ENCODE measurements around the gene DROSHA. TPM values are rescaled to one million over a fixed set of nuclear protein-coding genes. Genes with fewer than 3 reads are reported as not detected.

Gene DROSHA
- total RNA-seq, 1 experiment from 2014 or later, result 73.5 TPM

DNA sequence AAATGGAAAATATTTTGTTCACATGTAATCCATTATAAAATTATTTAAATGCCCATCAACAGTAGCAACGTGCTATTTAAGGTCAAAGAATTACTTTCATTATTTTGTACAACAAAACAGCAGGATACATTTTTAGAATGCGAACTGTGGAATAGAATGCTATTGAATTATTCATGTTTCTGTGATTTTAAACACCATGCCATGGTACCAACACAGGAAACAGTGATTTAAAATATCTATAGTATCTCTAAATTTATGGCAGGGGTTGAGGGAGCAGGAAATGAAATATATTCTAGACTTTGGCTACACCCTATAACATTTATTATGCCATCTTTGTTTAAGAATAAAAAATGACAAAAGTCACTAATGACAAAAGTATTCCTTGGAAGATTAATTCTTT is 62.4 kb downstream of the DROSHA start:
- TF ChIP-seq POLR2A (IDR thresholded peaks at IDR 0.05; ENCODE audit: borderline replicate concordance, extremely low read depth, insufficient read depth, insufficient read length) (no peak), MAX (IDR thresholded peaks at IDR 0.05) (no peak), FOSL1 (IDR thresholded peaks at IDR 0.05; ENCODE audit: low read depth) (no peak), TCF7L2 (IDR thresholded peaks at IDR 0.05; ENCODE audit: borderline replicate concordance, extremely low read depth, insufficient read depth, insufficient read length) (no peak), SRF (IDR thresholded peaks at IDR 0.05; ENCODE audit: low read depth) (no peak), EGR1 (IDR thresholded peaks at IDR 0.05; ENCODE audit: low read depth) (no peak), EZH2 (IDR thresholded peaks at IDR 0.05) (no peak), SIN3A (IDR thresholded peaks at IDR 0.05; ENCODE audit: low read depth) (no peak), SP1 (IDR thresholded peaks at IDR 0.05; ENCODE audit: low read depth) (no peak), CTCF (IDR thresholded peaks at IDR 0.05 in 2 of 3, conservative IDR thresholded peaks at IDR 0.05 in 1 of 3; ENCODE audit: borderline replicate concordance in 1 of 3, insufficient read depth in 1 of 3, low read depth in 2 of 3, low read length in 2 of 3) (no peak), CEBPB (IDR thresholded peaks at IDR 0.05; ENCODE audit: low read depth) (no peak), RAD21 (IDR thresholded peaks at IDR 0.05; ENCODE audit: low read depth) (no peak), YY1 (IDR thresholded peaks at IDR 0.05; ENCODE audit: extremely low read depth, insufficient replicate concordance, low read depth, low read length) (no peak), ZFX (IDR thresholded peaks at IDR 0.05) (no peak), ZNF274 (IDR thresholded peaks at IDR 0.05; ENCODE audit: low read depth, low read length) (no peak), CBX3 (IDR thresholded peaks at IDR 0.05; ENCODE audit: low read depth) (no peak)
- TF ChIP-seq, protein P1, sequence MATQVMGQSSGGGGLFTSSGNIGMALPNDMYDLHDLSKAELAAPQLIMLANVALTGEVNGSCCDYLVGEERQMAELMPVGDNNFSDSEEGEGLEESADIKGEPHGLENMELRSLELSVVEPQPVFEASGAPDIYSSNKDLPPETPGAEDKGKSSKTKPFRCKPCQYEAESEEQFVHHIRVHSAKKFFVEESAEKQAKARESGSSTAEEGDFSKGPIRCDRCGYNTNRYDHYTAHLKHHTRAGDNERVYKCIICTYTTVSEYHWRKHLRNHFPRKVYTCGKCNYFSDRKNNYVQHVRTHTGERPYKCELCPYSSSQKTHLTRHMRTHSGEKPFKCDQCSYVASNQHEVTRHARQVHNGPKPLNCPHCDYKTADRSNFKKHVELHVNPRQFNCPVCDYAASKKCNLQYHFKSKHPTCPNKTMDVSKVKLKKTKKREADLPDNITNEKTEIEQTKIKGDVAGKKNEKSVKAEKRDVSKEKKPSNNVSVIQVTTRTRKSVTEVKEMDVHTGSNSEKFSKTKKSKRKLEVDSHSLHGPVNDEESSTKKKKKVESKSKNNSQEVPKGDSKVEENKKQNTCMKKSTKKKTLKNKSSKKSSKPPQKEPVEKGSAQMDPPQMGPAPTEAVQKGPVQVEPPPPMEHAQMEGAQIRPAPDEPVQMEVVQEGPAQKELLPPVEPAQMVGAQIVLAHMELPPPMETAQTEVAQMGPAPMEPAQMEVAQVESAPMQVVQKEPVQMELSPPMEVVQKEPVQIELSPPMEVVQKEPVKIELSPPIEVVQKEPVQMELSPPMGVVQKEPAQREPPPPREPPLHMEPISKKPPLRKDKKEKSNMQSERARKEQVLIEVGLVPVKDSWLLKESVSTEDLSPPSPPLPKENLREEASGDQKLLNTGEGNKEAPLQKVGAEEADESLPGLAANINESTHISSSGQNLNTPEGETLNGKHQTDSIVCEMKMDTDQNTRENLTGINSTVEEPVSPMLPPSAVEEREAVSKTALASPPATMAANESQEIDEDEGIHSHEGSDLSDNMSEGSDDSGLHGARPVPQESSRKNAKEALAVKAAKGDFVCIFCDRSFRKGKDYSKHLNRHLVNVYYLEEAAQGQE (IDR thresholded peaks at IDR 0.05; ENCODE audit: low read depth), result no peak
- TF ChIP-seq, protein P2, sequence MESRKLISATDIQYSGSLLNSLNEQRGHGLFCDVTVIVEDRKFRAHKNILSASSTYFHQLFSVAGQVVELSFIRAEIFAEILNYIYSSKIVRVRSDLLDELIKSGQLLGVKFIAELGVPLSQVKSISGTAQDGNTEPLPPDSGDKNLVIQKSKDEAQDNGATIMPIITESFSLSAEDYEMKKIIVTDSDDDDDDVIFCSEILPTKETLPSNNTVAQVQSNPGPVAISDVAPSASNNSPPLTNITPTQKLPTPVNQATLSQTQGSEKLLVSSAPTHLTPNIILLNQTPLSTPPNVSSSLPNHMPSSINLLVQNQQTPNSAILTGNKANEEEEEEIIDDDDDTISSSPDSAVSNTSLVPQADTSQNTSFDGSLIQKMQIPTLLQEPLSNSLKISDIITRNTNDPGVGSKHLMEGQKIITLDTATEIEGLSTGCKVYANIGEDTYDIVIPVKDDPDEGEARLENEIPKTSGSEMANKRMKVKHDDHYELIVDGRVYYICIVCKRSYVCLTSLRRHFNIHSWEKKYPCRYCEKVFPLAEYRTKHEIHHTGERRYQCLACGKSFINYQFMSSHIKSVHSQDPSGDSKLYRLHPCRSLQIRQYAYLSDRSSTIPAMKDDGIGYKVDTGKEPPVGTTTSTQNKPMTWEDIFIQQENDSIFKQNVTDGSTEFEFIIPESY (IDR thresholded peaks at IDR 0.05; ENCODE audit: extremely low read depth, insufficient replicate concordance, low read length), result no peak
- TF ChIP-seq, protein P3, sequence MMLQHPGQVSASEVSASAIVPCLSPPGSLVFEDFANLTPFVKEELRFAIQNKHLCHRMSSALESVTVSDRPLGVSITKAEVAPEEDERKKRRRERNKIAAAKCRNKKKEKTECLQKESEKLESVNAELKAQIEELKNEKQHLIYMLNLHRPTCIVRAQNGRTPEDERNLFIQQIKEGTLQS (IDR thresholded peaks at IDR 0.05), result no peak
- Histone ChIP-seq H3K27ac (ENCODE audit: low read depth, low read length) (no peak overlapping the region), H3K27me3 (ENCODE audit: insufficient read depth, low read length) (no peaks in the 10 kb centered on the region), H3K4me1 (ENCODE audit: control insufficient read depth in 1 of 2, insufficient read depth in 2 of 2, low read length in 2 of 2) (no peaks in the 10 kb centered on the region), H2AFZ (ENCODE audit: low read depth, low read length, poor library complexity, severe bottlenecking) (no peak overlapping the region), H3K79me2 (ENCODE audit: insufficient read depth, low read length) (no peaks in the 10 kb centered on the region), H4K20me1 (ENCODE audit: insufficient read depth) (no peaks in the 10 kb centered on the region), H3K9ac (ENCODE audit: low read length) (no peak overlapping the region), H3K9me3 (ENCODE audit: control insufficient read depth in 1 of 2, insufficient read depth in 1 of 2, low read depth in 1 of 2, low read length in 2 of 2) (no peaks in the 10 kb centered on the region), H3K36me3 (ENCODE audit: control insufficient read depth in 1 of 2, insufficient read depth in 2 of 2, low read length in 2 of 2) (peaks cover 18% of the 10 kb centered on the region in 2 experiments; a peak in 3 of 4 replicates), H3K4me2 (ENCODE audit: low read length) (no peak overlapping the region), H3K4me3 (replicated peaks in 1 of 2; ENCODE audit: low read depth in 1 of 2, low read length in 2 of 2) (no peak overlapping the region), H3K9me2 (ENCODE audit: insufficient read depth) (no peaks in the 10 kb centered on the region)
- DNase-seq (ENCODE audit: low read depth, low spot score) (no peak), ATAC-seq (no peak)
- BruUV-seq (replicated peaks), result no TSS peak
- CTCF ChIA-PET, result no interaction called here
- intact Hi-C loops (cut with micrococcal nuclease), result no loop called here
- POLR2A ChIA-PET, result no interaction called here
- RAD21 ChIA-PET (ENCODE audit: low non-redundant PET in 1 of 2, low total read pairs in 2 of 2, uncharacterized antibody in 2 of 2, unreplicated experiment in 2 of 2), result no interaction called here
